ENCODE measurements around the gene FOXRED2. TPM values are rescaled to one million over a fixed set of nuclear protein-coding genes. Genes with fewer than 3 reads are reported as not detected.

The FOXRED2 gene
- total RNA-seq, 1 experiment from 2014 or later = 37.7 TPM

DNA sequence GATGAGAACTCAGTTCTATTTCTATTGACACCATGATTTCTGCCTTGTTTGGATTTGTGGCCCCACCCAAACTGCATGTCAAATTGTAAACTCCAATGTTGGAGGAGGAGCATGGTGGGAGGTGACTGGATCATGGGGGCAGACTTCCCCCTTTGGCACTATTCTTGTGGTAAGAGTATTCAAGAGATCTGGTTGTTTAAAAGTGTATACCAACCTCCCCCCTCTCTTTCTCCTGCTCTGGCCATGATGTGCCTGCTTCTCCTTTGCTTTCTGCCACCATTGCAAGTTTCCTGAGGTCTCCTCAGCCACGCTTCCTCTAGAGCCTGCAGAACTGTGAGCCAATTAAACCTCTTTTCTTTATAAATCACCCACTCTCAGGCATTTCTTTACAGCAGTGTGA lies 7.9 kb upstream of the FOXRED2 start:
- Histone ChIP-seq H3K9me3 (ENCODE audit: control insufficient read depth, insufficient read depth, low read depth, low read length) (no peaks in the 10 kb centered on the region), H3K36me3 (ENCODE audit: control insufficient read depth, insufficient read depth, low read length) (peaks cover 30% of the 10 kb centered on the region), H3K4me3 (ENCODE audit: low read depth in 2 of 2, low read length in 2 of 2) (no peak overlapping the region), H3K4me1 (ENCODE audit: control insufficient read depth, insufficient read depth, low read length) (no peaks in the 10 kb centered on the region), H3K27ac (ENCODE audit: low read length) (no peak overlapping the region), H3K27me3 (ENCODE audit: control insufficient read depth, insufficient read depth, low read length) (no peaks in the 10 kb centered on the region)
- DNase-seq (ENCODE audit: low read depth, low spot score) (no peak), ATAC-seq (no peak)
- in situ Hi-C loops (cut with HindIII; ENCODE audit: low pct_unique_long_range_greater_than_20kb, low sequenced_read_pairs) (no loop called here), intact Hi-C loops (cut with micrococcal nuclease; ENCODE audit: unreplicated experiment) (no loop called here)
- BruUV-seq (replicated peaks) = no TSS peak
- CTCF ChIA-PET = no interaction called here
- TF ChIP-seq, protein P1, sequence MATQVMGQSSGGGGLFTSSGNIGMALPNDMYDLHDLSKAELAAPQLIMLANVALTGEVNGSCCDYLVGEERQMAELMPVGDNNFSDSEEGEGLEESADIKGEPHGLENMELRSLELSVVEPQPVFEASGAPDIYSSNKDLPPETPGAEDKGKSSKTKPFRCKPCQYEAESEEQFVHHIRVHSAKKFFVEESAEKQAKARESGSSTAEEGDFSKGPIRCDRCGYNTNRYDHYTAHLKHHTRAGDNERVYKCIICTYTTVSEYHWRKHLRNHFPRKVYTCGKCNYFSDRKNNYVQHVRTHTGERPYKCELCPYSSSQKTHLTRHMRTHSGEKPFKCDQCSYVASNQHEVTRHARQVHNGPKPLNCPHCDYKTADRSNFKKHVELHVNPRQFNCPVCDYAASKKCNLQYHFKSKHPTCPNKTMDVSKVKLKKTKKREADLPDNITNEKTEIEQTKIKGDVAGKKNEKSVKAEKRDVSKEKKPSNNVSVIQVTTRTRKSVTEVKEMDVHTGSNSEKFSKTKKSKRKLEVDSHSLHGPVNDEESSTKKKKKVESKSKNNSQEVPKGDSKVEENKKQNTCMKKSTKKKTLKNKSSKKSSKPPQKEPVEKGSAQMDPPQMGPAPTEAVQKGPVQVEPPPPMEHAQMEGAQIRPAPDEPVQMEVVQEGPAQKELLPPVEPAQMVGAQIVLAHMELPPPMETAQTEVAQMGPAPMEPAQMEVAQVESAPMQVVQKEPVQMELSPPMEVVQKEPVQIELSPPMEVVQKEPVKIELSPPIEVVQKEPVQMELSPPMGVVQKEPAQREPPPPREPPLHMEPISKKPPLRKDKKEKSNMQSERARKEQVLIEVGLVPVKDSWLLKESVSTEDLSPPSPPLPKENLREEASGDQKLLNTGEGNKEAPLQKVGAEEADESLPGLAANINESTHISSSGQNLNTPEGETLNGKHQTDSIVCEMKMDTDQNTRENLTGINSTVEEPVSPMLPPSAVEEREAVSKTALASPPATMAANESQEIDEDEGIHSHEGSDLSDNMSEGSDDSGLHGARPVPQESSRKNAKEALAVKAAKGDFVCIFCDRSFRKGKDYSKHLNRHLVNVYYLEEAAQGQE (IDR thresholded peaks at IDR 0.05; ENCODE audit: insufficient read depth in 1 of 2, low read depth in 2 of 2, low read length in 1 of 2) = no peak
- TF ChIP-seq, protein P2, sequence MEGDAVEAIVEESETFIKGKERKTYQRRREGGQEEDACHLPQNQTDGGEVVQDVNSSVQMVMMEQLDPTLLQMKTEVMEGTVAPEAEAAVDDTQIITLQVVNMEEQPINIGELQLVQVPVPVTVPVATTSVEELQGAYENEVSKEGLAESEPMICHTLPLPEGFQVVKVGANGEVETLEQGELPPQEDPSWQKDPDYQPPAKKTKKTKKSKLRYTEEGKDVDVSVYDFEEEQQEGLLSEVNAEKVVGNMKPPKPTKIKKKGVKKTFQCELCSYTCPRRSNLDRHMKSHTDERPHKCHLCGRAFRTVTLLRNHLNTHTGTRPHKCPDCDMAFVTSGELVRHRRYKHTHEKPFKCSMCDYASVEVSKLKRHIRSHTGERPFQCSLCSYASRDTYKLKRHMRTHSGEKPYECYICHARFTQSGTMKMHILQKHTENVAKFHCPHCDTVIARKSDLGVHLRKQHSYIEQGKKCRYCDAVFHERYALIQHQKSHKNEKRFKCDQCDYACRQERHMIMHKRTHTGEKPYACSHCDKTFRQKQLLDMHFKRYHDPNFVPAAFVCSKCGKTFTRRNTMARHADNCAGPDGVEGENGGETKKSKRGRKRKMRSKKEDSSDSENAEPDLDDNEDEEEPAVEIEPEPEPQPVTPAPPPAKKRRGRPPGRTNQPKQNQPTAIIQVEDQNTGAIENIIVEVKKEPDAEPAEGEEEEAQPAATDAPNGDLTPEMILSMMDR (IDR thresholded peaks at IDR 0.05) = no peak
- TF ChIP-seq POLR2AphosphoS5 (IDR thresholded peaks at IDR 0.05; ENCODE audit: low read depth, low read length) (no peak), TCF7L2 (IDR thresholded peaks at IDR 0.05; ENCODE audit: low read depth, low read length) (no peak), SIN3A (IDR thresholded peaks at IDR 0.05; ENCODE audit: borderline replicate concordance, insufficient read depth, low read depth, low read length) (no peak)
- POLR2A ChIA-PET = no interaction called here

DNA sequence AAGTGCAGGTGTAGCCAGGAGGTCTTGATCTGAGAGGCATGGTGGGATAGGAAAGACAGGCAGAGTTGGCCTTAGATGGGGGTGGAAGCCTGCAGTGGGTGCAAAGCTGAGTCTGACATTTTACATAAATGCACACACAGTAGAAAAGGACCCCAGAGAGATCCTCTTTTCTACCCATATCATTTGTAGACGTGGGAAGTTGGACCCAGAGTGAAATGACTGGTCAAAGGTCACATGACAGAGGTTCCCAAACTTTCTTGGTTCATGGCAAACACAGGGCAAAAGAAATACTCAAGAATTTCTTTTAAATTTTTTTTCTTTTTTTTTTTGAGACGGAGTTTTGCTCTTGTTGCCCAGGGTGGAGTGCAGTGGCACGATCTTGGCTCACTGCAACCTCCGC lies 6.2 kb upstream of the FOXRED2 start:
- BruUV-seq (replicated peaks) = no TSS peak
- intact Hi-C loops (cut with micrococcal nuclease; ENCODE audit: unreplicated experiment) = no loop called here
- Histone ChIP-seq H3K36me3 (ENCODE audit: control insufficient read depth, insufficient read depth, low read length) (peaks cover 30% of the 10 kb centered on the region), H3K27ac (ENCODE audit: low read length) (no peak overlapping the region), H3K4me3 (ENCODE audit: low read depth in 2 of 2, low read length in 2 of 2) (no peak overlapping the region), H3K27me3 (ENCODE audit: control insufficient read depth, insufficient read depth, low read length) (no peaks in the 10 kb centered on the region), H3K9me3 (ENCODE audit: control insufficient read depth, insufficient read depth, low read depth, low read length) (no peaks in the 10 kb centered on the region), H3K4me1 (ENCODE audit: control insufficient read depth, insufficient read depth, low read length) (no peaks in the 10 kb centered on the region)
- in situ Hi-C loops (cut with HindIII; ENCODE audit: low pct_unique_long_range_greater_than_20kb, low sequenced_read_pairs) = no loop called here
- DNase-seq (ENCODE audit: low read depth, low spot score) (no peak), ATAC-seq (no peak)
- TF ChIP-seq TCF7L2 (IDR thresholded peaks at IDR 0.05; ENCODE audit: low read depth, low read length) = no peak
- TF ChIP-seq POLR2AphosphoS5 (IDR thresholded peaks at IDR 0.05; ENCODE audit: low read depth, low read length) = no peak
- TF ChIP-seq, protein P2 (IDR thresholded peaks at IDR 0.05) = no peak
- TF ChIP-seq, protein P1 (IDR thresholded peaks at IDR 0.05; ENCODE audit: insufficient read depth in 1 of 2, low read depth in 2 of 2, low read length in 1 of 2) = no peak
- no peak for TF ChIP-seq SIN3A (IDR thresholded peaks at IDR 0.05; ENCODE audit: borderline replicate concordance, insufficient read depth, low read depth, low read length)
- ChIA-PET CTCF (no interaction called here), POLR2A (no interaction called here)

All from Panc1 (cell line).